ENCODE data around the gene MMP25.

The MMP25 gene

DNA sequence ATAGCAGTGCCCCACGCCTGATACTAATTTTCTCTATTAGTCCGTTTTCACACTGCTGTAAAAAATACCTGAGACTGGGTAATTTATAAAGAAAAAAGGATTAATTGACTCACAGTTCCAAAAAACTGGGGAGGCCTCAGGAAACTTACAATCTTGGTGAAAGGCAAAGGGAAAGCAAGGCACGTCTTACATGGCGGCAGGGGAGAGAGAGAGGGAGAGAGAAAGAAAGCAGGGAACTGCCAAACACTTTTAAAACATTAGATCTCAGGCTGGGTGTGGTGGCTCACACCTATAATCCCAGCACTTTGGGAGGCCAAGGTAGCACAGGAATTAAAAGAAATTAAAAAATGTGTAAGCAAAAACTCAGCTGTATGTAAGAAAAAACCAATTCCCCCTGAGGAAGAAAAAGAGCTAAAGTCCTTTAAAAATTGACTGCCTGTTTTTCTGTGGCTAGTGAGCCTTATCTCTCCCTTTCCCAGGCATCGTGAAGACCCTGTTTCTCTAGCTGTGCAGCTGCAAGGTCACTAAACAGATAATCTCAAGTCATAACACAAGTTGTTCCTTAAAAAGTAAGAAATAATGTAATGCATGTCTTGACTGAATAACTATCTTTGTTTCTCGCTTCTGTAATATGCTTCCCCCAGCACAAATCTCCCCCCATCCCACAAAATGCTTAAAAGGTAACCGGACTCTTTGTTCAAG lies 38.8 kb downstream of the MMP25 start:
- Histone ChIP-seq H3K4me2 (ENCODE audit: low read depth, low read length, poor library complexity, severe bottlenecking) (no peak overlapping the region), H3K9ac (ENCODE audit: low read length) (no peak overlapping the region), H3K9me3 (ENCODE audit: insufficient read depth, low read length) (no peaks in the 10 kb centered on the region), H3K4me3 (ENCODE audit: insufficient read depth, low read length, poor library complexity, severe bottlenecking) (no peak overlapping the region), H3F3A (ENCODE audit: insufficient read depth) (no peaks in the 10 kb centered on the region), H4K20me1 (ENCODE audit: low read depth, low read length) (no peaks in the 10 kb centered on the region), H3K36me3 (ENCODE audit: low read length) (no peaks in the 10 kb centered on the region), H3K27ac (ENCODE audit: low read depth, low read length) (no peak overlapping the region), H3K27me3 (ENCODE audit: low read length) (no peaks in the 10 kb centered on the region), H3K9me2 (replicated peaks; ENCODE audit: insufficient read depth, low read length) (no peaks in the 10 kb centered on the region), H3K79me2 (ENCODE audit: insufficient read depth, low read length) (no peaks in the 10 kb centered on the region), H2AFZ (ENCODE audit: low read depth, low read length, severe bottlenecking) (no peak overlapping the region)
- TF ChIP-seq EZH2phosphoT487 (conservative IDR thresholded peaks at IDR 0.05; ENCODE audit: low read length) (no peak), CTCF (IDR thresholded peaks at IDR 0.05; ENCODE audit: insufficient read depth, low read length, poor library complexity, severe bottlenecking) (no peak)

- no peak overlapping the region for H2AFZ ChIP-seq (ENCODE audit: low read depth, low read length, severe bottlenecking)
- no peaks in the 10 kb centered on the region for H3K36me3 ChIP-seq (ENCODE audit: low read length)
- H3K27me3 ChIP-seq (ENCODE audit: low read length): no peaks in the 10 kb centered on the region
- no peak for TF ChIP-seq EZH2phosphoT487 (conservative IDR thresholded peaks at IDR 0.05; ENCODE audit: low read length)
- no peak for TF ChIP-seq CTCF (IDR thresholded peaks at IDR 0.05; ENCODE audit: insufficient read depth, low read length, poor library complexity, severe bottlenecking)
- no peaks in the 10 kb centered on the region for H3K79me2 ChIP-seq (ENCODE audit: insufficient read depth, low read length)
- no peak overlapping the region for H3K4me3 ChIP-seq (ENCODE audit: insufficient read depth, low read length, poor library complexity, severe bottlenecking)
- no peak overlapping the region for H3K27ac ChIP-seq (ENCODE audit: low read depth, low read length)
- no peak overlapping the region for H3K4me2 ChIP-seq (ENCODE audit: low read depth, low read length, poor library complexity, severe bottlenecking)
- H3K9me3 ChIP-seq (ENCODE audit: insufficient read depth, low read length): no peaks in the 10 kb centered on the region
- H3F3A ChIP-seq (ENCODE audit: insufficient read depth): no peaks in the 10 kb centered on the region
- no peaks in the 10 kb centered on the region for H3K9me2 ChIP-seq (replicated peaks; ENCODE audit: insufficient read depth, low read length)
- H4K20me1 ChIP-seq (ENCODE audit: low read depth, low read length): no peaks in the 10 kb centered on the region
- no peak overlapping the region for H3K9ac ChIP-seq (ENCODE audit: low read length)
Measured at GRCh38 chr16:3085868-3086595, 39.7 kb downstream of the MMP25 start.

GRCh38 chr16:3086596-3087242 lies 40.4 kb downstream of the MMP25 start:
- H3K4me2 ChIP-seq (ENCODE audit: low read depth, low read length, poor library complexity, severe bottlenecking): no peak overlapping the region
- no peak overlapping the region for H2AFZ ChIP-seq (ENCODE audit: low read depth, low read length, severe bottlenecking)
- H3K27me3 ChIP-seq (ENCODE audit: low read length): no peaks in the 10 kb centered on the region
- H4K20me1 ChIP-seq (ENCODE audit: low read depth, low read length): no peaks in the 10 kb centered on the region
- TF ChIP-seq EZH2phosphoT487 (conservative IDR thresholded peaks at IDR 0.05; ENCODE audit: low read length): no peak
- TF ChIP-seq CTCF (IDR thresholded peaks at IDR 0.05; ENCODE audit: insufficient read depth, low read length, poor library complexity, severe bottlenecking): no peak
- H3K9me3 ChIP-seq (ENCODE audit: insufficient read depth, low read length): no peaks in the 10 kb centered on the region
- H3F3A ChIP-seq (ENCODE audit: insufficient read depth): no peaks in the 10 kb centered on the region
- no peaks in the 10 kb centered on the region for H3K79me2 ChIP-seq (ENCODE audit: insufficient read depth, low read length)
- H3K27ac ChIP-seq (ENCODE audit: low read depth, low read length): no peak overlapping the region
- H3K9ac ChIP-seq (ENCODE audit: low read length): no peak overlapping the region
- H3K36me3 ChIP-seq (ENCODE audit: low read length): no peaks in the 10 kb centered on the region
- no peak overlapping the region for H3K4me3 ChIP-seq (ENCODE audit: insufficient read depth, low read length, poor library complexity, severe bottlenecking)
- no peaks in the 10 kb centered on the region for H3K9me2 ChIP-seq (replicated peaks; ENCODE audit: insufficient read depth, low read length)
